Measurements from ENCODE around the gene CDYL.
A peak's percentile ranks its signal among the peaks of the same experiment; 100 is the strongest.

The CDYL gene

DNA sequence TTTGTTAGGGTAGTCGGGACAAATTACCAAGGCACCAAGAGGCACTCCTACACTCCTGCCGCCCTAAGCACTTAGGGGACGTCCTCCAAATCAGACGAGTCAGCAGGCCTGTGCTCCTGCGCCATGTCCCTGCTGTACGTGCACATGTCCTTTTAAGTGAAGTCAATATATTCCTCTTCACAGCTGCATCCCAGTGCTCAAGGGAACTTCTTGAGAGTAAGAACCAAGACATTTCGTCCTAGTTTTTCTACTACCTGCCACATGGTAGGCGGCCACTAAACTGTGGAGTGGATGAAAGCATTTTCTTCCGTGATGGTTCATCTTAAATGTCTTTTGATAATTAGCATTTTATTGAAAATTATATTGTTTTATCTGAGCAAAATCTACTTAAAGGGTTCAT, 126.9 kb downstream of the CDYL start:
- DNase-seq = no peak
- Histone ChIP-seq H3K4me3 (ENCODE audit: low read depth, low read length) (no peak overlapping the region), H3K9me3 (no peaks in the 10 kb centered on the region), H3K36me3 (peaks cover 18% of the 10 kb centered on the region), H3K4me1 (peaks cover 5% of the 10 kb centered on the region), H3K27me3 (no peaks in the 10 kb centered on the region)
- no peak for TF ChIP-seq CTCF (IDR thresholded peaks at IDR 0.05; ENCODE audit: low read depth, low read length)

DNA sequence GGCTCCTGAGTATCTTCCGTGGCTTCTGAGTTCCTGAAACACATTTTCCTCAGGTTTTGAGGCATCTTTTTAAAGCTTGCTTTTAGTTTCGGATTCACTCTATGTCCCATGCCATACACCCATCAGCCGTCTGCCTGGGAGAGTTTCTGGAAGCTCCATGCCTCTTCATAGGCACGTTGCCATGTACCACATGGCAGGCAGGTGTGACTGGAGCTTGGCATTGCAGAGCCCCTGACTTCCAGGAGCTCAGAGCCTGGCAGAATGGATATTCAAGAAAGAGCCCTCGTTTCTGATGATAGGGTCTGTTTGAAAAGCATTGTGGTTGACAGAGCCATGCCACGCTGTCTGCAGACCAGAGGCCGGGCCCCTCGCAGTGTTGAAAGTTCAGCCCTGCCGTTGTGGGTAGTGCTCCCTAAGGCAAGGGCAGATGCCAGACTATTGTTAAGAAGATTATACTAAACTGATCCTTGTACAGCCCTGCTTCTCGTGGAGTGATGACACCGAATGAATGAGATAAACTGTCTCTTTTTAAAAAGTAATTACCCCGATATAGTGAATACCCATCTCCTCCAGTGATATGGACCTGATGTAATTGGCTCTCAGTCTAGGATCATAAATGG, 127.7 kb downstream of the CDYL start:
- Histone ChIP-seq H3K4me1 (peaks cover 5% of the 10 kb centered on the region), H3K27me3 (no peaks in the 10 kb centered on the region)

DNA sequence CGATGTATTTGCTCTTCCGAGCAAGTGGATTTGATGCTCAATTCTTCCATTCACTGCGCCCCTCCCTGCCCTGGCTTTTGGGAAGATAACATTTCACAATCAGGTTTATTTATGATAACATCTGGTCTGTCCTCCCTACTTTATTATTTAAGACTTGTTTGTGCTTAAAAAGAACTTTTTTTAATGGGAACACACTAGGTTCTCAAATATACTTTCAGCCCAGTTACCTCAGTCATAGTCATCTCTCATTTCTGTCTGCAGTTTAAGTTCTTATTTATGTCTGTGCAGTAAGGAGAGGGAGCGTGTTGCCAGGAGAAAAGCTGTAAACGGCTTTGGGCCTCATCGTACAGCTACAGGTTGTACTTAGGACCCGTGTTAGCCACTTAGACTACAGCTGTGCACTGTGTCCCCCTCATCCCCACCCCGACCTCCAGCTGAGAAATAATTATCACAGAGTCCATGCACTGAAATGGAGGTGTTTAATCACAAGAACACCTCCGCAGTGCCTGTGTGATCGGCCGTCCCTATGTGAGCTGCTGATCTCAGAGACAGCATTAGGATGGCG, 128.3 kb downstream of the CDYL start:
- no peak for DNase-seq
- Histone ChIP-seq H3K4me1 (peaks cover 5% of the 10 kb centered on the region), H3K36me3 (peaks cover 14% of the 10 kb centered on the region), H3K9me3 (no peaks in the 10 kb centered on the region), H3K4me3 (ENCODE audit: low read depth, low read length) (no peak overlapping the region), H3K27me3 (no peaks in the 10 kb centered on the region)
- TF ChIP-seq CTCF (IDR thresholded peaks at IDR 0.05; ENCODE audit: low read depth, low read length) = no peak

More for the DNA sequence above, 127.7 kb downstream of the CDYL start:
- H3K36me3 ChIP-seq = peaks cover 14% of the 10 kb centered on the region
- DNase-seq = peak; percentile 25
- no peaks in the 10 kb centered on the region for H3K9me3 ChIP-seq
- TF ChIP-seq CTCF (IDR thresholded peaks at IDR 0.05; ENCODE audit: low read depth, low read length) = no peak
- H3K4me3 ChIP-seq (ENCODE audit: low read depth, low read length) = no peak overlapping the region

DNA sequence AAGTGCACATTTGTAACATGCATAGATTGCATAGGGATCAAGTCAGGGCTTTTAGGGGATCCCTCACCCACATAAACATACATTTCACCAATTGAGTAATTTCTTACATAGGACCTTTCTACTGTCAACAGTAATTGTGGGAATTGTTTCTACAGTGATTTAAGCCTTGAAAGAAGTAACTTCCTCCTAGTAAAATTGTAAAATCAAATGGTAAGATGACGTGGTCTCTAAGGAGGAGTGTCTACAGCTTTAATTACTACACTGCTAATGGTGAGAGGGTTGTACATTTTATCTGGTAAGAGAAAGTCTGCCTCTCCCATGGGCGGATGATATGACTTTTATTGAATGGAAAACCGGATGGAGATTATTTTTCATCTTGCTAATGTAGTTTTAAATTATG, 129.6 kb downstream of the CDYL start:
- no peaks in the 10 kb centered on the region for H3K9me3 ChIP-seq
- DNase-seq = no peak
- TF ChIP-seq CTCF (IDR thresholded peaks at IDR 0.05; ENCODE audit: low read depth, low read length) = no peak
- peaks cover 14% of the 10 kb centered on the region for H3K36me3 ChIP-seq
- H3K4me3 ChIP-seq (ENCODE audit: low read depth, low read length) = no peak overlapping the region
- no peaks in the 10 kb centered on the region for H3K27me3 ChIP-seq
- H3K4me1 ChIP-seq = peaks cover 5% of the 10 kb centered on the region

GRCh38 chr6:4906293-4907276, 130.4 kb downstream of the CDYL start:
- no peak overlapping the region for H3K4me3 ChIP-seq (ENCODE audit: low read depth, low read length)
- no peak for TF ChIP-seq CTCF (IDR thresholded peaks at IDR 0.05; ENCODE audit: low read depth, low read length)
- no peaks in the 10 kb centered on the region for H3K27me3 ChIP-seq

More at GRCh38 chr6:4906293-4907276, 130.4 kb downstream of the CDYL start:
- peaks cover 5% of the 10 kb centered on the region for H3K4me1 ChIP-seq
- peaks cover 14% of the 10 kb centered on the region for H3K36me3 ChIP-seq
- no peak for DNase-seq
- H3K9me3 ChIP-seq = no peaks in the 10 kb centered on the region

All from BE2C (cell line).